Uterus (tissue), 2 donors: ENCODE data around the gene TRIO.

Experiments used
- POLR2A ChIP-seq, 2 donors: fragments of 450-650 bp; IDR thresholded peaks; one replicate each; pipeline ENCODE4 v1.6.1; 2016; ENCODE audit warnings: antibody characterized with exemption in 2 of 2, mild to moderate bottlenecking in 1 of 2, moderate library complexity in 1 of 2
- TF ChIP-seq, protein P1 (sequence below), 4 experiments: fragments of 200-600 bp in 2 of 4; fragments of 450-650 bp in 2 of 4; sonication (generic) in 2 of 4; IDR thresholded peaks; one replicate each; pipeline ENCODE4 v1.5.1; 2016 to 2019; ENCODE audit warnings: antibody characterized with exemption in 4 of 4, mild to moderate bottlenecking in 2 of 4, moderate library complexity in 1 of 4

DNA sequence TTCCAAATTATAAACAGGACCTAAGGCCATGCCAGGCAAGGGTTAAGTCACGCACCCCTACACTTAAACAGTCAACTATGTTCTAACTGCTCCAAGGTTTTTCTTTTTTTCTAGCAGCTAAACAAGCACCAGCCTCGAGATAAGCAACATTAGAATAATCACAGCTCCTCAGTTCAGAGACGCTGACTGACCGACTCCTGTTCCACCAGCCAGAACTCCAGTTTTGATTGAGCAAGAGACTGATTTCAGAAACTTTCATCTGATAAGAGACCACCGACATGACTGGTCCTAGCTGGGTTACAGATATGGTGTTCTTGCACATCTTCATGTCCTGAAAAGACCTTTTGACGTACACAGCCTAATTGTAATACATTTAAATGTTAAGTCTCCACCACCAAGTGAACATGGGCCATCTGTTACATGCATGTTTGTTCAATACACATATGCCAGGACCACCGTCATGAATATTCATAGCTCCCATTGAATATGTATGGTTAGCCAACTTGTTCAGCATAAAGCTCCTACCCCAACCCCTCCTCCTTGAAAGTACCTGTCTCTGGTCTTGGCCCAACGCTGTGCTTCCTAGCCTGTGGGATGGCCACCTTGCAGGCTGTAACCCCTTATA lies 414.8 kb downstream of the TRIO start:
- TF ChIP-seq, protein P1, sequence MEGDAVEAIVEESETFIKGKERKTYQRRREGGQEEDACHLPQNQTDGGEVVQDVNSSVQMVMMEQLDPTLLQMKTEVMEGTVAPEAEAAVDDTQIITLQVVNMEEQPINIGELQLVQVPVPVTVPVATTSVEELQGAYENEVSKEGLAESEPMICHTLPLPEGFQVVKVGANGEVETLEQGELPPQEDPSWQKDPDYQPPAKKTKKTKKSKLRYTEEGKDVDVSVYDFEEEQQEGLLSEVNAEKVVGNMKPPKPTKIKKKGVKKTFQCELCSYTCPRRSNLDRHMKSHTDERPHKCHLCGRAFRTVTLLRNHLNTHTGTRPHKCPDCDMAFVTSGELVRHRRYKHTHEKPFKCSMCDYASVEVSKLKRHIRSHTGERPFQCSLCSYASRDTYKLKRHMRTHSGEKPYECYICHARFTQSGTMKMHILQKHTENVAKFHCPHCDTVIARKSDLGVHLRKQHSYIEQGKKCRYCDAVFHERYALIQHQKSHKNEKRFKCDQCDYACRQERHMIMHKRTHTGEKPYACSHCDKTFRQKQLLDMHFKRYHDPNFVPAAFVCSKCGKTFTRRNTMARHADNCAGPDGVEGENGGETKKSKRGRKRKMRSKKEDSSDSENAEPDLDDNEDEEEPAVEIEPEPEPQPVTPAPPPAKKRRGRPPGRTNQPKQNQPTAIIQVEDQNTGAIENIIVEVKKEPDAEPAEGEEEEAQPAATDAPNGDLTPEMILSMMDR (IDR thresholded peaks at IDR 0.05): no peak
- no peak for TF ChIP-seq POLR2A (IDR thresholded peaks at IDR 0.05)
